NCI-H2227 treated with DMSO at 0.1 percent for 48 hours (cell line): ENCODE data around the gene OSER1.
"Not testable (repeated sequence)": the region's sequence is repeated elsewhere in the genome, so short reads cannot be mapped to it uniquely, and the experiment has no call there.

Source experiments
- DNase-seq: peaks from one replicate; lab custom pipeline; 2025; lab: John Stamatoyannopoulos, UW

Gene OSER1

GRCh38 chr20:44210406-44211176 lies at the start of gene OSER1:
Gene OSER1, minus strand, starts transcription at chr20:44210771. Its CDS starts 3,814 bp downstream, at chr20:44206957.
- peak; percentile 96 for DNase-seq

GRCh38 chr20:44258226-44258890 lies 47.8 kb upstream of the OSER1 start:
- DNase-seq: no peak

- DNase-seq: no peak
Observed at GRCh38 chr20:44256961-44257360, 46.4 kb upstream of the OSER1 start.

GRCh38 chr20:44255942-44256341 lies 45.4 kb upstream of the OSER1 start:
- no peak for DNase-seq

GRCh38 chr20:44254073-44254472 lies 43.5 kb upstream of the OSER1 start:
- no peak for DNase-seq

GRCh38 chr20:44253528-44253927 lies 43.0 kb upstream of the OSER1 start:
- no peak for DNase-seq

GRCh38 chr20:44251284-44251683 lies 40.7 kb upstream of the OSER1 start:
- no peak for DNase-seq

GRCh38 chr20:44248410-44248759 lies 37.8 kb upstream of the OSER1 start:
- DNase-seq: no peak

- no peak for DNase-seq
Observed at GRCh38 chr20:44247586-44248409, 37.2 kb upstream of the OSER1 start.

- peak; percentile 62 for DNase-seq
Observed at GRCh38 chr20:44247131-44247571, 36.6 kb upstream of the OSER1 start, which contains the start of gene GDAP1L1. Gene GDAP1L1, plus strand, starts transcription at chr20:44247308. Its CDS starts 27 bp downstream, at chr20:44247335.

- no peak for DNase-seq
Observed at GRCh38 chr20:44245977-44246376, 35.4 kb upstream of the OSER1 start.

- no peak for DNase-seq
Observed at GRCh38 chr20:44241796-44242195, 31.2 kb upstream of the OSER1 start.

GRCh38 chr20:44236840-44237239 lies 26.3 kb upstream of the OSER1 start:
- not testable (repeated sequence) for DNase-seq

GRCh38 chr20:44235702-44236101 lies 25.1 kb upstream of the OSER1 start:
- no peak for DNase-seq

- DNase-seq: no peak
Observed at GRCh38 chr20:44234566-44235317, 24.2 kb upstream of the OSER1 start.

- DNase-seq: no peak
Observed at GRCh38 chr20:44233436-44234016, 23.0 kb upstream of the OSER1 start.

- not testable (repeated sequence) for DNase-seq
Observed at GRCh38 chr20:44232469-44232856, 21.9 kb upstream of the OSER1 start.

- no peak for DNase-seq
Observed at GRCh38 chr20:44231713-44232468, 21.3 kb upstream of the OSER1 start.

GRCh38 chr20:44231193-44231592 lies 20.6 kb upstream of the OSER1 start:
- no peak for DNase-seq

GRCh38 chr20:44228465-44229258 lies 18.1 kb upstream of the OSER1 start:
- no peak for DNase-seq
